Activated naive CD8-positive, alpha-beta T cell (primary cell): Measurements from ENCODE around the gene GAB1.
"Not testable (repeated sequence)": the region's sequence is repeated elsewhere in the genome, so short reads cannot be mapped to it uniquely, and the experiment has no call there.

ENCODE experiments used
- H3K27ac Mint-ChIP-seq: one replicate; pipeline ENCODE4 v1.8.0; 2021; ENCODE audit warnings: mixed read lengths
- H3K27me3 Mint-ChIP-seq: one replicate; pipeline ENCODE4 v1.8.0; 2021; ENCODE audit warnings: mixed read lengths
- H3K36me3 Mint-ChIP-seq: one replicate; pipeline ENCODE4 v1.8.0; 2021; ENCODE audit warnings: mixed read lengths
- H3K4me1 Mint-ChIP-seq: one replicate; pipeline ENCODE4 v1.8.0; 2021; ENCODE audit warnings: low read depth, mixed read lengths
- H3K4me3 Mint-ChIP-seq: one replicate; pipeline ENCODE4 v1.8.0; 2021; ENCODE audit warnings: mild to moderate bottlenecking, mixed read lengths
- H3K9me3 Mint-ChIP-seq: one replicate; pipeline ENCODE4 v1.8.0; 2021; ENCODE audit warnings: low read depth, mixed read lengths

The GAB1 gene

DNA sequence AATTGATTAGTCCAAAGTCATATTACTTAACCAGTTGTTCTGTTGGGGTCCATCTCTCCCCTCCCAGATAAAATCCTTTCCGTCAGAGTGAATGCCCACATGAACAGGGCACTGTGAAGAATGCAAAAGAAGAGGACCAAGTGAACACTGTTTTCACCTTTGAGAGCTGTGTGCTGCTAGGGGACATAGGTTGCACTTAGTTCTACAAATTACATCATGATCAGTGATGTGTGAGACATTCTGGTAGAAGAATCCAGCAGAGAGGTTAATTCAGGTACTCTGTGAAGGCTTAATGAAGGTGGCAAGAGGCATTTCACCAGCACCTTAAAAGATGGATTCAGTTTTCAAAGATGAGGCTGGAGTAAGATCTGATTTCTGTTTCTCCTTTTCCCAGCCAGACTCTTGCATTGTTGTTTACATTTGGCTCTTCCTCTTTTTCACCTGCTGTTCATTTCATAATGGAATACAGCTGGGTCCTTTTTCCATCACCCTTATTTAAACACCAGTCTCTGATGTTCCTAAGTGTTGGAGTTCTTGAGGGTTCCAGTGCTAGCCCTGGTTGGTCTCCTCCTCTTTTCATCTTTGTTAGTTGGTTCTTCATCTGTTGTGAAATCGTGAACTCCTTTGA, 10.9 kb downstream of the GAB1 start:
- peaks cover 8% of the 10 kb centered on the region for H3K27me3 Mint-ChIP-seq
- no peaks in the 10 kb centered on the region for H3K9me3 Mint-ChIP-seq
- no peak overlapping the region for H3K4me3 Mint-ChIP-seq
- no peak overlapping the region for H3K27ac Mint-ChIP-seq
- H3K36me3 Mint-ChIP-seq, result no peaks in the 10 kb centered on the region
- no peaks in the 10 kb centered on the region for H3K4me1 Mint-ChIP-seq

DNA sequence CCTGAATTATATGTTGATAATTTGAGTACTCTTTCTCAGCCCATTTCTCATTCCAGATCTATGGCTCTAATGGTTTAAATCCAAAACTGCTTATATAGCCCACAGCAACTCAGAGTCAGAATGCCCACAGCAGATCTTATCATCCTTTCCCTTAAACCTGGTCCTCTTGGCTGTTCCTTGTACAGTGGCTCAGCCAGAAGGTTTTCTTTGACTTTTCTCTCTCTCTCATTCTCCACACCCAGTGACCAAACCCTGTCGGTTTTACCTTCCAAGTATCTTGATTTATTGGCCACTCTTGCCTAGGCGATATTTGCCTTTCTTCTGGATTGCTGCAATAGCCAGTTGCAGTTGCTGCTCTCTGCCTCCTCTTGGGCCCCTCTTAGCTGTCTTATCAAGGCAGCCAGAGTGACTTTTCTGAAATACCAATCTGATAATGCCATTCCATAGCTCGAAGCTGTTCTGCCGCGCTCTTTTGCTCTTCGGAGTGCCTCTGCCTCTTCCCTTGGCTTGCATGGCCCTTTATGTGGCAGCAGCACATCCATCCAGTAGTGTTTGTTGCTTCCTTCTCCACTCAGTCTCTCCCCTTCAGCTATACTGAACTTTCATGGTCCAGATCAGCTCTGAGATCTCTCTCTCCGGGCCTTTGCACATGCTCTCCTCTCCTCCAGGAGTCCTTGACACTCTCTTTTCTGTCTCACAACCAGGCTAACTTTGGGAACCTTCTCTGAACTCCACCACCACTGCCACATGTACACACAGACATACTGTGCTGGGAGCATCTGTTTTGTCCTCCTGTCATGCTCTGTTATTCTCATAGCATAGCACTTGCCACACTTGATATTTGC, 11.8 kb downstream of the GAB1 start:
- Mint-ChIP-seq H3K9me3 (no peaks in the 10 kb centered on the region), H3K27ac (no peak overlapping the region), H3K27me3 (peaks cover 9% of the 10 kb centered on the region), H3K4me1 (no peaks in the 10 kb centered on the region), H3K4me3 (no peak overlapping the region), H3K36me3 (no peaks in the 10 kb centered on the region)

DNA sequence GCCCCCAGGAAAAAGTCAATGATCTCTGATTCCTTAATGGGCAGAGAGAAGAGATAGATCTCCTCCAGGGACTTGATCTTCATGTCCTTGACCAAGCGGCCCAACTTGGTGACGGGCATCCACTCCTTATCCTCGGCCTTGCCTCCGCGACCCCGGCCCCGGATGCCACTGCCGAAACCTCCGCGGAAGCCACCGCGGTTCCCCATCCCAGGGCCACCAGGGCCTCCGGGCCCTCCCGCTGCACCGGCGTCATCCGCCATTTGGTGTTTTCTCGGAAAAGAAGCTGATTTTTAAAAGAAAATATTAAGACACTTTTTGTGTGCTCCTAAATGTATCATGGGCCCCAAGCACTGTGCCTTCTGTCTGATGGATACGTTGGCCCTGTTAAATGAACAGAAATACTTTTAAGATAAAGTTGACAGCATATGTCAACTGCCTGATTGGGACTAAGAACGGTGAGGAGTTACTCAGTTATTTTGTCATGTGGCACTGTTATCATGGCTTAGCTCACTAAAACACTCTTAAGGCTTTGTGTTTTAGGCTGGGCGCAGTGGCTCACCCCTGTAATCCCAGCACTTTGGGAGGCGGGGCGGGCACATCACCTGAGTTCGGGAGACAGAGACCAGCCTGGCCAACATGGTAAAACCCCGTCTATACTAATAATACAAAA, 13.3 kb downstream of the GAB1 start:
- H3K27ac Mint-ChIP-seq, H3K27me3 Mint-ChIP-seq, H3K4me3 Mint-ChIP-seq, H3K9me3 Mint-ChIP-seq, H3K4me1 Mint-ChIP-seq, H3K36me3 Mint-ChIP-seq: not testable (repeated sequence)

DNA sequence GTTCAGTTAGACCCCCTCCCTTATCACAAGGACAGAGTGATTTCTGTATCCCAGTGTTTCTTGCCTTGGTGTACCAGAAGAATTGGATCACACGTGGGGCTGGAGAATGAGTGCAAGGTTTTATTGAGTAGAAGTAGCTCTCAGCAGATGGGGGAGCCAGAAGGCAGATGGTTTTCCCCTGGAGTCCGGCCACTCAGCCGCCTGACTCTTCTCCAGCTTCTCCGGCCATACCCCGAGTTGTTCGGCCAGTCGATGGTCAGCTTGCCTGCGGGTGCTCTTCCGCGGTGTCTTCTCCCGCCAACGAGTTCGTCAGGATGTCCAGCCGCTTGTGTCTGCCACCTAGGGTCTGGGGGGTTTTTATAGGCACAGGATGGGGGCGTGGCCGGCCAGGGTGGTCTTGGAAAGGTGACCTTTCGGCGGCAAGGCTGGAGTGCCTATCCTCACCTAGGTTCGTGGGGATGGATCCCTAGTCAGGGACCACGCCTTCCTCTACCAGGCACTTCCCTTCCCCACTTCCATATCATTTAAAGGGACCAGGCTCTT, 14.5 kb downstream of the GAB1 start:
- H3K27me3 Mint-ChIP-seq, result peaks cover 10% of the 10 kb centered on the region
- no peaks in the 10 kb centered on the region for H3K36me3 Mint-ChIP-seq
- no peaks in the 10 kb centered on the region for H3K9me3 Mint-ChIP-seq
- no peaks in the 10 kb centered on the region for H3K4me1 Mint-ChIP-seq
- H3K4me3 Mint-ChIP-seq, result no peak overlapping the region
- H3K27ac Mint-ChIP-seq, result no peak overlapping the region

DNA sequence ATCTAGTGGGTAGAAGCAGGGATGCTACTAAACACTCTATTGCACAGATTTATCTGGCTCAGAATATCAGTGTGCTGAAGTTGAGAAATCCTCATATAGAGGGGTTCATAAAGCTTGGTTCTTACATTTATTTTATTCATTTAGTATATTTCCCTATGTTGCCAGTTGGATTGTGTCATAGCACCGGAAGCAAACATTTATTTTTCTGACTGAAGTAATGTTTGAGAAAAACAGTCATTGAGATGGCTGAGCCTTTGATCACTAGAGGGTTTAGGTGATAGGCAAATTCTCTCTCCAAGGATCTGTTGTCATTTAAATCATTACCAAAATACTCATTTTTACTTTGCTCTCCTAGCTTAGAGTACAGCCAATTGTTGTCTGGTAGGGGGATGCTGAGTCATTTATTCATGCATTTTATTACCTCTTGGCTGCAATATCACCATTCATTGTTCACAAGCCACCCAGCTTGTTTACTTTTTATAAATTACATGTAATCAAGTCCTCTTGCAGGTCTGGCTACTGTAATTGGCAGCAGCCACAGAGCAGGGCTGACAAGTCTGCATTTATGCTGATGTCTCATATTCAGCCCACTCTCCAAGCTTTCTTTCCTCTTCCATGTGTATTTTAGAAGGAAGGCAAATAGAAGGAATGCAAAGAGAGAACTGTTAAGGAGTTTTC, 15.2 kb downstream of the GAB1 start:
- Mint-ChIP-seq H3K27ac (no peak overlapping the region), H3K4me3 (no peak overlapping the region), H3K9me3 (no peaks in the 10 kb centered on the region), H3K4me1 (peaks cover under 1% of the 10 kb centered on the region), H3K27me3 (peaks cover 10% of the 10 kb centered on the region), H3K36me3 (no peaks in the 10 kb centered on the region)

DNA sequence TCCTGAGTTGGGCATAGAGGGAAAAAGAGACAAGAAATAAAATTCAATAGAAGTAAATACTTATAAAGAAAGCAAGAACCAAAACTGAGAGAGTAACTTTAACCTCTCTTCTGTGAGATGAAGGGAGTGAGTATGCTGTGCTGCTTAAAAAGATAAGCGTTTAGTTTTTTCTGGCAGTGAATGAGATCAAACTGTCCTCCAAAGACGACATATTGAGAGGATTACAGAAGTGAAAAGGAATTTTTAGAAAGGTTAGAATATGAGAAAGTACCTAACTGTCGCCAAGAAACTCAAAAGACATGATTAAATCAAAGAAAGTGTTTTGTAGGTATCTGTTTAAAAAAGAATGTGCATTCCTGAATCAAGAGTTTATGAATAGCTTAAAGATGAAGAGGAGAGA, 16.0 kb downstream of the GAB1 start:
- Mint-ChIP-seq H3K9me3 (no peaks in the 10 kb centered on the region), H3K4me1 (peaks cover 5% of the 10 kb centered on the region), H3K27me3 (peaks cover 7% of the 10 kb centered on the region), H3K4me3 (no peak overlapping the region), H3K36me3 (no peaks in the 10 kb centered on the region), H3K27ac (no peak overlapping the region)

DNA sequence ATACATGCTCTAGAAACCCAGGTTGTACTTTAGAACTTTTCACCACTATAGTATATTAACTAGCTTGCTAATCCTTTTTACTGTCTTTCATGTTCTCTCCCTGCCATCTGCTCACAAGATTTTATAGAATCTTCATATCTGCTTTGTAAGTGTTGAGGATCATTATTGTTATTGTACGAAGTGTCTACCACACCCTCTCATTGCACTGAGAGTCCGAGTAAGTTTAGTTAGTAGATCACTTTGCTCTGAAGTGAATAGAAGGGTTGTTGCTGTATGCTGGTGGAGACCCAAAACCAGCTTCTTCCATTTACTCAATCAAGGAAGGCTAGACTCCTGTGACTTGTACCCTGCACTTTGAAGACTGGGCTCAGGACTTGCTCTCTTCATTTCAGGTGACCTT, 17.1 kb downstream of the GAB1 start:
- peaks cover 9% of the 10 kb centered on the region for H3K4me1 Mint-ChIP-seq
- H3K27me3 Mint-ChIP-seq, result peaks cover 7% of the 10 kb centered on the region
- H3K36me3 Mint-ChIP-seq, result no peaks in the 10 kb centered on the region
- no peak overlapping the region for H3K27ac Mint-ChIP-seq
- no peak overlapping the region for H3K4me3 Mint-ChIP-seq
- no peaks in the 10 kb centered on the region for H3K9me3 Mint-ChIP-seq

DNA sequence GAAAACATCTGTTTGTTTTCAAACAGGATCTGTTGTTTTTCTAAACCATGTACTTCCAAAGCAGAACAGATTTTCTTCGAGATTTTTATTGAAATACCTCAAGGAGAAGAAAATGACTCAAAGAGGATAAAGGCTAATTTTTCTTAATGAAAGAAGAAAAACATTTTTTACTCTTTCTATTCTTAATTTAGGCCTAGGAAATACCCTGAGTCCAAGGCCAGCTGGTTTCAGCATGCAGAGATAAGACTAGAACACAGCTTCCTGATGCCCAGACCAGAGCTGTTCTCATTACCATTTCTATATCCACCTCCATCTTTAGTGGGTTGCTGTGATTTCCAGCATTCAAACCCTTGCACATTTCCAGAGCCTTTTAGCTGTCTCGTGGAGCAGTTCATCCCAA, 18.3 kb downstream of the GAB1 start:
- no peak overlapping the region for H3K4me3 Mint-ChIP-seq
- H3K27me3 Mint-ChIP-seq, result peaks cover 7% of the 10 kb centered on the region
- peaks cover 21% of the 10 kb centered on the region for H3K4me1 Mint-ChIP-seq
- H3K9me3 Mint-ChIP-seq, result no peaks in the 10 kb centered on the region
- no peak overlapping the region for H3K27ac Mint-ChIP-seq
- no peaks in the 10 kb centered on the region for H3K36me3 Mint-ChIP-seq

DNA sequence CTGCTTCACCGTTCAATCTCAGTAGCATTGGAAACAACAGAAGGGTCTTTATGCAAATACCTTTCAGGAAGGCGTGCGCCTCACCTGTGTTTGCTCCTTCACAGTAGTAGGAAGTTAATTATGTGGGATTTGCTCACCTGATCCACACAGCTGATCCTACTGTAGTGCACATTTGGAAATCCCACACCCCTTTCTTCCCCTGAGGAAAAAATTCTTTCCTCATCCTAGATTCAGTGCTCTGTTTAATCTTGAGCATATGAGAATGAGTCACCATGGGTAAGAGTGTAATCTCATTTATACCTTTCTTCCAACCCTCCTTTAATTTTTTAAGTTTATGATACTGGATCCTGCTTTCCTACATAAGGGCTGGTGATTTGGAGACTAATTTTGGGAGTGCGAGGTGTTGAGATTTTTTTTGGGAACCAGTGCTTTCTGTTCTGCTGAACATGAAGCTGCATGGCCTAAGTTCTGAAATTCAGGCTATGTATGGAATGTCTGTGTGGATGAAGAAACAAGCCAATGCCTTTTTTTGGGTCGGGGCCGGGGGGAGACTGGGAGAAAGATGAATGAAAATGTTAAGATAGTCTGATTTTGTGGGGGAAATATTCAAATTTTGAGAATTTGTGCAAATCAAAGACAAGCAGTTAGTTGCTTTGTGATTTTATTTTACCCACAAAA, 19.0 kb downstream of the GAB1 start:
- Mint-ChIP-seq H3K4me1 (peaks cover 22% of the 10 kb centered on the region), H3K9me3 (no peaks in the 10 kb centered on the region), H3K4me3 (no peak overlapping the region), H3K27ac (no peak overlapping the region), H3K36me3 (no peaks in the 10 kb centered on the region), H3K27me3 (peaks cover 6% of the 10 kb centered on the region)

DNA sequence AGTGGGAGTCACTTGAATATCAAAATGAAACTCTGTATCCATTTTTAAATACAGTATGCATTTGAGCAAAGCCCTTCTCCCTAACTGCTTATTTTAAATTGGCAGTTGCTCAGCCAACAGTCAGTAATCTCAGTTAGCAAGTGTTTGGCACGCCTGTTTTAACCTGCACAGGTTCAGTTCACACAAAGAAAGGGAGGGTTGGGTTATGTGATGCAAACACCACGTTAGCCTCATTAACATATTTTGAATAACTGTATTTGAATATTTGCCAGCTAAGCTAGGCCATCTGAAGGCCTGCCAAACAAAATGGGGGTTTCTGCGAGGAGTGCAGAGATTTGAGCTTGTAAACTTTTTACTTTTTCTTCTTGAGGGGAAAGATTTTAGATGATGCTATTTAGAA, 19.8 kb downstream of the GAB1 start:
- Mint-ChIP-seq H3K4me3 (no peak overlapping the region), H3K9me3 (no peaks in the 10 kb centered on the region), H3K27me3 (peaks cover 6% of the 10 kb centered on the region), H3K27ac (no peak overlapping the region), H3K4me1 (peaks cover 22% of the 10 kb centered on the region), H3K36me3 (no peaks in the 10 kb centered on the region)

DNA sequence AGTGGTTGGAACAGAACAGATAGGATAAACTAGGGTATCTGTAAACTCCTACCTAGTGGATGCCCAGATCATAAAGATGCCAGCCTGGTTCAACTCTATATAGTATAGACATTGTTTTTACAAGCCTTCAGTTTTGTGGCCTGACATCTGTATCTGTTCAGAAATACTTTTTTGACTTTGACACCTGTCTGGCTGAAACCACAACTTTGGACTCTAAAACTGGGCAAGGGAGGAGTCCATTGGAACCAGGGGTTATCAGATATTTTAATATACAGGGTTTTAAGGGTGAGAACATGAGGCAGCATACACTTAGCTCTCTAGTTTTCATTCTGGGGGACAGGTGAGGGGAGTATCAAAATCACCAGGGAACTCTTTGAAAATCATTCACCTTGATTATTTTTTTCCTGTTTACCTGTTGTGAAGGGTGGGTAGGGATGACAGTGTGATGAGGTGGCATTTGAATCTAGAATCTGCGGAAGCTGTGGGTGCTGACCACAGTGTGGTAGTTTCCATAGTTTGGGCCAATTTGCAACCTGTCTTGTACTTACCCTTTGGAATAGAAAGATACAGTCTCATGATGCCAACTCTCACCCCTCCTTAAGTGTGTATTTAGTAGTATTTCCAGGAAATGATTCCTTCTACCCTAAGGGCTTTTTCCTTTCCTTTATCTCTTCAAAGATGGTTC, 20.6 kb downstream of the GAB1 start:
- H3K4me1 Mint-ChIP-seq, result peaks cover 22% of the 10 kb centered on the region
- no peak overlapping the region for H3K4me3 Mint-ChIP-seq
- peaks cover 4% of the 10 kb centered on the region for H3K27me3 Mint-ChIP-seq
- no peaks in the 10 kb centered on the region for H3K36me3 Mint-ChIP-seq
- no peaks in the 10 kb centered on the region for H3K9me3 Mint-ChIP-seq
- H3K27ac Mint-ChIP-seq, result no peak overlapping the region

DNA sequence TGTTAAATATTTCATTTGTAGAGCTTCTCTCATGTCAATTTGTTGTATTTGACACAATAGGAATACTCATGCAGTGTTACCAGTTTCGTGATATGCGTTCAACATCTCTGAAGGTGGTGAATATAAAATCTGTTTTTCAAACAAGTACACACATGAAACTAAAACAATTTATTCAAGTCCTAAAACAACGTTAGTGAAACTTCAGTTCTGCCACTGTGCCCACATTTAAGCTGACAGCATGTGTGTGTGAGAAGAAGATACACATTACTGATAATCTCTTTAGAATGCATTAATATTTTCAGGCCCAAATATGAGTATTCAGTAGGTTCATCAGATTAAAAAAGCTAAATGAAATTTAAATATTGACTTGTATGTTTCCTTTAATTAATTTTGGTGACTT, 21.7 kb downstream of the GAB1 start:
- peaks cover 22% of the 10 kb centered on the region for H3K4me1 Mint-ChIP-seq
- peak overlapping the region; percentile 59 for H3K4me3 Mint-ChIP-seq
- H3K9me3 Mint-ChIP-seq, result no peaks in the 10 kb centered on the region
- no peaks in the 10 kb centered on the region for H3K36me3 Mint-ChIP-seq
- peaks cover 2% of the 10 kb centered on the region for H3K27me3 Mint-ChIP-seq
- no peak overlapping the region for H3K27ac Mint-ChIP-seq

DNA sequence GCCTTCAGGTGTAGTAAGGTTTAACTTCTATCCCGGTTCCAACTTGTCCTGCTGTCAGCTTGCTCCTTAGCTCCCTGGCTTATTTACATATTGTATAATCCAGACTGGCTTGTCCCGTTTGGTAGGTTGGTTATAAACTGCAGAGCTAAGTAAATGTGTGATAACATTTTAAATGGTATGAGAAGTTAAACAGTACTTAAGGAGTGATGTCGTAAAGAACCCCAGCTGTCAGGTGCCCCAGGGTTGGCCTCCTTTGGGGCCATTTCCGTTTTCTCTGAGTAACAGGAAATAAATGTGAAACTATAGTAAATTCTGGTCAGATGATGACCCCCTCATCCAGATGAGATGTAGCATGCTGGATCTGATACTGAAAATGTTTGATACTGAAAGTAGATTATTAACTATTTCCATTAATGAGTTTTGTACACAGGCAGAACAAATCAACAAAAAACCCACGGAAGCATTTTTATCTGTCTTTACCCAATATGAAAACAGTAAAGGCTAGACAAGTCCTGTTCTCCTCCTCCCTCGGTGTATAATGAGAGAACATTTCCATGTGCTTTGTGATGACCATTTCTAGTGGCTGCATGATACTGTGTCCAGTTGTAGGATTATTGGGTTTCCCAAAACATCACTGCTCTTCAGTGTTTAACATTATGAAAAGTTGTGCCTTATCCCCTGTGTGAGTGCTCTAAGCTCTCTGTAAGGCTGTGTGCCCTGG, 22.4 kb downstream of the GAB1 start:
- Mint-ChIP-seq H3K36me3 (no peaks in the 10 kb centered on the region), H3K9me3 (no peaks in the 10 kb centered on the region), H3K27me3 (peaks cover 1% of the 10 kb centered on the region), H3K4me1 (peaks cover 22% of the 10 kb centered on the region), H3K27ac (peak overlapping the region; percentile 67), H3K4me3 (peak overlapping the region; percentile 59)
